ENCODE data around the gene CELSR1.
A peak's percentile ranks its signal among the peaks of the same experiment; 100 is the strongest.

The CELSR1 gene

GRCh38 chr22:46537225-46537945, at the start of gene CELSR1:
Gene CELSR1, minus strand, starts transcription at chr22:46537620. Its CDS starts 450 bp downstream, at chr22:46537170.
- no peak for DNase-seq (ENCODE audit: low read depth in 1 of 2, low spot score in 1 of 2)

- DNase-seq (ENCODE audit: low read depth in 1 of 2, low spot score in 1 of 2), result no peak
These were observed 49.6 kb upstream of the CELSR1 start for GRCh38 chr22:46587061-46587460.

- DNase-seq (ENCODE audit: low read depth in 1 of 2, low spot score in 1 of 2), result no peak
These were observed 49.2 kb upstream of the CELSR1 start for GRCh38 chr22:46586531-46587011.

GRCh38 chr22:46586123-46586519, 48.7 kb upstream of the CELSR1 start:
- no peak for DNase-seq (ENCODE audit: low read depth in 1 of 2, low spot score in 1 of 2)

- DNase-seq (ENCODE audit: low read depth in 1 of 2, low spot score in 1 of 2), result no peak
These were observed 48.1 kb upstream of the CELSR1 start for GRCh38 chr22:46585340-46586122.

GRCh38 chr22:46584081-46584921, 46.9 kb upstream of the CELSR1 start:
- no peak for DNase-seq (ENCODE audit: low read depth in 1 of 2, low spot score in 1 of 2)

- DNase-seq (ENCODE audit: low read depth in 1 of 2, low spot score in 1 of 2), result no peak
These were observed 46.2 kb upstream of the CELSR1 start for GRCh38 chr22:46583571-46583970.

GRCh38 chr22:46582281-46582933, 45.0 kb upstream of the CELSR1 start:
- DNase-seq (ENCODE audit: low read depth in 1 of 2, low spot score in 1 of 2), result no peak

- DNase-seq (ENCODE audit: low read depth in 1 of 2, low spot score in 1 of 2), result no peak
These were observed 44.3 kb upstream of the CELSR1 start for GRCh38 chr22:46581538-46582244.

- DNase-seq (ENCODE audit: low read depth in 1 of 2, low spot score in 1 of 2), result no peak
These were observed 43.6 kb upstream of the CELSR1 start for GRCh38 chr22:46580940-46581537.

GRCh38 chr22:46579751-46580449, 42.5 kb upstream of the CELSR1 start:
- no peak for DNase-seq (ENCODE audit: low read depth in 1 of 2, low spot score in 1 of 2)

GRCh38 chr22:46578824-46579561, 41.6 kb upstream of the CELSR1 start:
- no peak for DNase-seq (ENCODE audit: low read depth in 1 of 2, low spot score in 1 of 2)

- no peak for DNase-seq (ENCODE audit: low read depth in 1 of 2, low spot score in 1 of 2)
These were observed 40.9 kb upstream of the CELSR1 start for GRCh38 chr22:46578251-46578823.

GRCh38 chr22:46577368-46578249, 40.2 kb upstream of the CELSR1 start:
- DNase-seq (ENCODE audit: low read depth in 1 of 2, low spot score in 1 of 2), result no peak

GRCh38 chr22:46576556-46577367, 39.3 kb upstream of the CELSR1 start:
- peak; percentile 30 to 35 for DNase-seq (ENCODE audit: low read depth in 1 of 2, low spot score in 1 of 2)

GRCh38 chr22:46575911-46576555, 38.6 kb upstream of the CELSR1 start:
- DNase-seq (ENCODE audit: low read depth in 1 of 2, low spot score in 1 of 2), result no peak
